Fibroblast of the aortic adventitia (primary cell): Measurements from ENCODE around the gene FUT2. TPM values are rescaled to one million over a fixed set of nuclear protein-coding genes. Genes with fewer than 3 reads are reported as not detected.
"Not testable (repeated sequence)": the region's sequence is repeated elsewhere in the genome, so short reads cannot be mapped to it uniquely, and the experiment has no call there.

Experiments
- DNase-seq: peaks from one replicate; pipeline ENCODE4 v3.0.0-alpha.2; 2010; ENCODE audit warnings: low read depth
- H3K4me3 ChIP-seq: 2 replicates; pipeline ENCODE4 v1.5.1; 2011; ENCODE audit warnings: low read depth, mild to moderate bottlenecking, control low read depth, low read length, moderate library complexity
- total RNA-seq: library from RNA; depleted of rRNA; stranded (reverse); fragments of >200 nt; gene quantifications from 2 replicates; pipeline ENCODE4 v1.2.3, GENCODE V29; 2012; ENCODE audit warnings: low replicate concordance
- TF ChIP-seq, protein P1 (sequence below): IDR thresholded peaks from 2 replicates; pipeline ENCODE4 v1.5.1; 2011; ENCODE audit warnings: mild to moderate bottlenecking, low read length, control low read depth, inconsistent platforms; ENCODE audit not compliant: insufficient read depth

The FUT2 gene
- total RNA-seq, 1 donor: not detected

DNA sequence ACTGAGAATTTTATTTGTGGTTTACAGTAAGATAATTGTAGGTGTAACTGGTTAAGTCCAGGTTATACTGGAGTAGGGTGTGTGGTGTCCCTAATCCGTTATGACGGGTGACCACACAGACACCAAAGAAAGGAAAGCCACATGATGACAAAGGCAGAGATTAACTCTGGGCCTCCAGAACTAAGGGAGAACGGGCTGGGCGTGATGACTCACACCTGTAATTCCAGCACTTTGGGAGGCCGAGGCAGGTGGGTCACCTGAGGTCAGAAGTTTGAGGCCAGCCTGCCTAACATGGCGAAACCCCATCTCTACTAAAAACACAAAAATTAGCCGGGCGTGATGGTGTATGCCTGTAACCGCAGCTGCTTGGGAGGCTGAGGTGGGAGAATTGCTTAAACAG lies 10.2 kb upstream of the FUT2 start:
- no peak for DNase-seq
- no peak overlapping the region for H3K4me3 ChIP-seq
- TF ChIP-seq, protein P1, sequence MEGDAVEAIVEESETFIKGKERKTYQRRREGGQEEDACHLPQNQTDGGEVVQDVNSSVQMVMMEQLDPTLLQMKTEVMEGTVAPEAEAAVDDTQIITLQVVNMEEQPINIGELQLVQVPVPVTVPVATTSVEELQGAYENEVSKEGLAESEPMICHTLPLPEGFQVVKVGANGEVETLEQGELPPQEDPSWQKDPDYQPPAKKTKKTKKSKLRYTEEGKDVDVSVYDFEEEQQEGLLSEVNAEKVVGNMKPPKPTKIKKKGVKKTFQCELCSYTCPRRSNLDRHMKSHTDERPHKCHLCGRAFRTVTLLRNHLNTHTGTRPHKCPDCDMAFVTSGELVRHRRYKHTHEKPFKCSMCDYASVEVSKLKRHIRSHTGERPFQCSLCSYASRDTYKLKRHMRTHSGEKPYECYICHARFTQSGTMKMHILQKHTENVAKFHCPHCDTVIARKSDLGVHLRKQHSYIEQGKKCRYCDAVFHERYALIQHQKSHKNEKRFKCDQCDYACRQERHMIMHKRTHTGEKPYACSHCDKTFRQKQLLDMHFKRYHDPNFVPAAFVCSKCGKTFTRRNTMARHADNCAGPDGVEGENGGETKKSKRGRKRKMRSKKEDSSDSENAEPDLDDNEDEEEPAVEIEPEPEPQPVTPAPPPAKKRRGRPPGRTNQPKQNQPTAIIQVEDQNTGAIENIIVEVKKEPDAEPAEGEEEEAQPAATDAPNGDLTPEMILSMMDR: no peak

DNA sequence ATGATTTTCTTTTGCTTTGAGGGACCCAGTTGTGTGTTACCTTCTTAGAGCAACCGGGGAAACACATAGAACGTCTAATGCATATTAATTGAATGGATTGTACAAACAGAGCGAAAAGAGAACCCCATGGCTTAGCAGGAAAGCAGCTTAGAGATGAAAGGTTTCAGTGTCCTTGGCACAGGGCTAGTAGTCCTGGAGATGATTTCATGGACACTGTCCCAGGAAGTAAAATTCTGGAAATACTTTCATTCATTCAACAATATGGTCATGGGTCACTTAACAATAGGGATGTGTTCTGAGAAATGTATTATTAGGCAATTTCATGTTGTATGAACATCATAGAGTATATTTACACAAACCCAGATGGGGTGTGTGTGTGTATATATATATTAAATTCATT lies 9.7 kb upstream of the FUT2 start:
- DNase-seq: no peak
- no peak overlapping the region for H3K4me3 ChIP-seq
- TF ChIP-seq, protein P1: no peak

DNA sequence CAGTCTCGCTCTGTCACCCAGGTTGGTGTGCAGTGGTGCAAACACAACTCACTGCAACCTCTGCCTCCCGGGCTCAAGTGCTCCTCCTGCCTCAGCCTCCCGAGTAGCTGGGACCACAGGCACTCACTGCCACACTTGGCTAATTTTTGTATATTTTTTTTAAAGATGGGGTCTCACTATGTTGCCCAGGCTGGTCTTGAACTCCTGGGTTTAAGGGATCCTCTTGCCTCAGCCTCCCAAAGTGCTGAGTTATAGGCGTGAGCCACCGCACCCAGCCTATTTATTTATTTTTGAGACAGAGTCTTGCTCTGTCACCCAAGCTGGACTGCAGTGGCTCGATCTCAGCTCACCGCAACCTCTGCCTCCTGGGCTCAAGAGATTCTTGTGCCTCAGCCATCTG lies 9.1 kb upstream of the FUT2 start:
- not testable (repeated sequence) for DNase-seq, H3K4me3 ChIP-seq

DNA sequence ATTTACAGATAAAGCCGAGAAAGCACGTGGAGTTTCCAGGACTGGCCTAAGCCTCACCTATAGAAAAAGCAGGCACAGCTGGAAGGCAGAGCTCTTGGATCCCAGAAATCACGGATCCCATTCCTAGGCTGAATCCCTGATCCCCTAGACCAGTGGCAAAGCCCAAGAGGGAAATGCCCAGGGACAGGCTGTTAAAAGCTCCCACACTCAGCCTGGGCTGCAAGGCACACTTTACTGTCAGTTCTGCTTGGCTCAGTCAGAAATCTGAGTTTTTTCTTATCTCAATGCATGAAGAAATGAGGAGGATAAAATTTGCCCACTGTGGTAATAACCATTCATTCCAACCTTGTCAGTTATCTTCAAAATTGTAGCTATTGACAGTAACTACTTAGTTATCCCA lies 8.0 kb upstream of the FUT2 start:
- DNase-seq: no peak
- no peak overlapping the region for H3K4me3 ChIP-seq
- TF ChIP-seq, protein P1: no peak

DNA sequence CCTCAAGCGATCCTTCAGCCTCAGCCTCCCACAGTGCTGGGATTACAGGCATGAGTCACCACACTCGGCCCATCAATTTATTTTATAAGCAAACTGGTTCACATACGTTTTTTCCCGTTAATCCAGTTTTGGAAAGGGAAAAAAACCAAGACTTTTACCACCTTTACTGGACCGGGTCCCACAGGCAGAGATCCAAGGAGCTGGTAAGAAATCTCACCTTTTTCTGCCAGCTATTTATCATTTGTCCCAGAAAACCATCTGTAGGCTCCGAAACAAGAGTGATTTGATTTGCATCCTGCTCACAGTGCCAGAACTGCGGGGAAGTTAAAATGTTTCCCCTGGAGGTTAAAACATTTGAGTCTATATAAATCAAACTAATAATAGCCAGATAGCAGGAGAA lies 6.3 kb upstream of the FUT2 start:
- DNase-seq: no peak
- no peak overlapping the region for H3K4me3 ChIP-seq
- TF ChIP-seq, protein P1: no peak

DNA sequence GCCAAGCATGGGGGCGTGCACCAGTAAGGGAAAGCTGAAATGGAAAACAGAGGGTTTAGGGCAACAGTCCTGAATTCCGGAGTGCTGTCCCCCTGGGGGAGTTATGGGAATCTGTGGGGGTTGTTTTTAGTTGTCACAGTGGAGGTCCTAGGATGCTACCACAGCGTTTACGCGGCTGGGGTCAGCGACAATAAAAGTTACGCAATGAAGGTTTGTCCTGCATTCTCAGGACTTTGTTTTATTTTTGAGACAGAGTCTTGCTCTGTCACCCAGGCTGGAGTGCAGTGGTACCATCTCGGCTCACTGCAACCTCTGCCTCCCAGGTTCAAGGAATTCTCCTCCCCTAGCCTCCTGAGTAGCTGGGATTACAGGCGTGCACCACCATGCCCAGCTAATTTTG lies 2.1 kb upstream of the FUT2 start:
- H3K4me3 ChIP-seq, DNase-seq: not testable (repeated sequence)

DNA sequence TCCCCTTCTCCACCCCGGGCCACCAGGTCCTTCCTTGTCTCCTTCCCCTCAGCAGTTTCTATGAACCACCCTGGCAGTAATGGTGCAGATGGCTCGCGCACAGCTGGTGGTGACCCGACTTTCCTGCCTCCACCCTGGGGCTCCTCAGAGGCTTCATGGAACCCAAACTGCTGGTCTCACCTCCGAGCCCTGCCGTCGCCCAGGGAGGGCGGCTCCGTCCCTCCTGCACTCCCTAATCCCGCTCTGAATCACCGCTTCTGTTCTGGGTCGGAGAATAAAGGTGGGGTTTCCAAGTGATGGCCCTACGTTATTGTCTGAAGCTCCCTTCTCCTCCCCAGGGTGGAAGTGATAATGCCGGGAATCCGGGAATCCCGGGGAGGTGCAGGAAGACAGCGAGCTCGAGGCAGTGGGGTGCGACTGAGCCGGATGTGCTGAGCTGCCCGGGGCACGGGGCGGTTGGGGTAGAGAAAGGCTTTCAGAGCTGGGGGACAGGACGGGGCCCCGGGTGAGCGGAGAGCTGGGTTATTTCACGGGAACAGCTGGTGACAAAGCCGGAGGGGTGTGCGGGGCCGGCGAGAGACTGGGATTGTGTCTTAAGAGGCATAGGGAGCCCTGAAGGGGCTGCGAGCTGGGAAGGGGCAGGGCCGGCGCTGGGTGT lies 711 bp downstream of the FUT2 start:
- no peak overlapping the region for H3K4me3 ChIP-seq
- TF ChIP-seq, protein P1: no peak
- DNase-seq: no peak

DNA sequence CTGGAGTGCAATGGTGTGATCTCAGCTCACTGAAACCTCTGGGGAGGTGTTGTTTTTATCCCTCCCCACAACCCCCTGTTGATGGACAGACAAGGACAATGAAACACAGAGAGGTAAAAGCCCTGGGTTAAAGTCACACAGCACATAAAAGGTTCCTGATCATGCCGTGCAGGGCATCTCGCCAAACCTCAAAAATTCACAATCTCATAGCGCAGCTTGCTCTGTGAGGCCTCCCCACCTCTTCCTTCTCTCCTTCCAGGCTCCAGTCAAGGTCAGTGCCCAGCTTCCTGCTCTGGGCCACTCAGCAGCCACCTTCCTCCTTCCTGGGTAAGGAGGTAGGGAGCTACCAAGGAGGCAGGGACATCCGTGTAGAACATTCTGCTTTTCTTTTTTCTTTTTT lies 2.3 kb downstream of the FUT2 start:
- DNase-seq: peak; percentile 78
- TF ChIP-seq, protein P1: no peak

More for the DNA sequence above, 2.3 kb downstream of the FUT2 start:
- H3K4me3 ChIP-seq: no peak overlapping the region
